GM03348 (cell line): Measurements from ENCODE around the gene USP17L12.
"Not testable (repeated sequence)": the region's sequence is repeated elsewhere in the genome, so short reads cannot be mapped to it uniquely, and the experiment has no call there.

Source experiments
- DNase-seq: peaks from one replicate; pipeline ENCODE4 v3.0.0; 2012; ENCODE audit warnings: low spot score

The USP17L12 gene

GRCh38 chr4:9219852-9220251 lies at the start of gene USP17L12:
USP17L12 (plus strand) TSS chr4:9220152; CDS start chr4:9220152, 0 bp downstream.
- not testable (repeated sequence) for DNase-seq

- DNase-seq: not testable (repeated sequence)
Observed at GRCh38 chr4:9210357-9210756, 9.6 kb upstream of the USP17L12 start, which contains the start of gene USP17L10. USP17L10 (plus strand) TSS chr4:9210657; CDS start chr4:9210657, 0 bp downstream.

- not testable (repeated sequence) for DNase-seq
Observed at GRCh38 chr4:9214701-9215100, 5.3 kb upstream of the USP17L12 start.

- not testable (repeated sequence) for DNase-seq
Observed at GRCh38 chr4:9215105-9215504, 4.8 kb upstream of the USP17L12 start, which contains the start of gene USP17L11. USP17L11 (plus strand) TSS chr4:9215405; CDS start chr4:9215405, 0 bp downstream.

GRCh38 chr4:9224596-9224995 lies 4.6 kb downstream of the USP17L12 start, which contains the start of gene USP17L13:
USP17L13 (plus strand) TSS chr4:9224896; CDS start chr4:9224896, 0 bp downstream.
- not testable (repeated sequence) for DNase-seq

- not testable (repeated sequence) for DNase-seq
Observed at GRCh38 chr4:9230249-9230648, 10.3 kb downstream of the USP17L12 start.

- not testable (repeated sequence) for DNase-seq
Observed at GRCh38 chr4:9234085-9234484, 14.1 kb downstream of the USP17L12 start, which contains the start of gene USP17L15. USP17L15 (plus strand) TSS chr4:9234385; CDS start chr4:9234385, 0 bp downstream.

- not testable (repeated sequence) for DNase-seq
Observed at GRCh38 chr4:9238461-9238860, 18.5 kb downstream of the USP17L12 start.

GRCh38 chr4:9243579-9243978 lies 23.6 kb downstream of the USP17L12 start, which contains the start of gene USP17L17:
USP17L17 (plus strand) TSS chr4:9243879; CDS start chr4:9243879, 0 bp downstream.
- not testable (repeated sequence) for DNase-seq

- not testable (repeated sequence) for DNase-seq
Observed at GRCh38 chr4:9247953-9248680, 28.2 kb downstream of the USP17L12 start, which contains the start of gene USP17L18. USP17L18 (plus strand) TSS chr4:9248630; CDS start chr4:9248630, 0 bp downstream.

- DNase-seq: not testable (repeated sequence)
Observed at GRCh38 chr4:9253078-9253477, 33.1 kb downstream of the USP17L12 start, which contains the start of gene USP17L19. USP17L19 (plus strand) TSS chr4:9253378; CDS start chr4:9253378, 0 bp downstream.

GRCh38 chr4:9257824-9258223 lies 37.9 kb downstream of the USP17L12 start, which contains the start of gene USP17L20:
USP17L20 (plus strand) TSS chr4:9258124; CDS start chr4:9258124, 0 bp downstream.
- not testable (repeated sequence) for DNase-seq

GRCh38 chr4:9262572-9262971 lies 42.6 kb downstream of the USP17L12 start, which contains the start of gene USP17L21:
USP17L21 (plus strand) TSS chr4:9262872; CDS start chr4:9262872, 0 bp downstream.
- not testable (repeated sequence) for DNase-seq

GRCh38 chr4:9267319-9267718 lies 47.4 kb downstream of the USP17L12 start, which contains the start of gene USP17L22:
USP17L22 (plus strand) TSS chr4:9267619; CDS start chr4:9267619, 0 bp downstream.
- not testable (repeated sequence) for DNase-seq
